H1 (cell line): Measurements from ENCODE around the gene EZH2. TPM values are rescaled to one million over a fixed set of nuclear protein-coding genes. Genes with fewer than 3 reads are reported as not detected.

Experiments used
- CTCF ChIA-PET: fragments of 300-600 bp; sonication (Branson Sonifier 250); formaldehyde crosslinking; loops from one replicate; lab custom pipeline; 2021; ENCODE audit not compliant: partially characterized antibody; lab: Charles Lee
- POLR2A ChIA-PET: fragments of 300-600 bp; sonication (Branson Sonifier 250); formaldehyde crosslinking; loops from one replicate; lab custom pipeline; 2021; ENCODE audit warnings: inconsistent platforms; ENCODE audit not compliant: partially characterized antibody; lab: Charles Lee
- DNase-seq, 2 experiments: peaks; one replicate each; pipeline versions ENCODE4 v3.0.0 to v3.0.0-alpha.2; 2010 to 2022; ENCODE audit warnings: low spot score in 2 of 2, low read depth in 1 of 2, mixed read lengths in 1 of 2
- FAIRE-seq: peaks from 2 replicates; lab custom pipeline; 2011; peaks lifted over from hg19 to GRCh38; lab: Jason Lieb, UNC
- H2AFZ ChIP-seq: 2 replicates; pipeline ENCODE4 v1.8.1; 2012; ENCODE audit warnings: low read length, inconsistent platforms
- H2AK5ac ChIP-seq: 2 replicates; pipeline ENCODE4 v1.6.1; 2013; ENCODE audit warnings: low read depth, low read length
- H2BK120ac ChIP-seq: replicated peaks from 2 replicates; pipeline ENCODE3; 2013; ENCODE audit warnings: low read depth, low read length, inconsistent platforms
- H2BK12ac ChIP-seq: 2 replicates; pipeline ENCODE4 v1.6.1; 2013; ENCODE audit warnings: low read depth, low read length
- H2BK15ac ChIP-seq: 2 replicates; pipeline ENCODE4 v1.6.1; 2013; ENCODE audit warnings: low read length
- H2BK20ac ChIP-seq: 2 replicates; pipeline ENCODE4 v1.6.1; 2013; ENCODE audit warnings: low read length
- H2BK5ac ChIP-seq: 2 replicates; pipeline ENCODE4 v1.6.1; 2013; ENCODE audit warnings: low read depth, low read length
- H3K14ac ChIP-seq: 2 replicates; pipeline ENCODE4 v1.6.1; 2013; ENCODE audit warnings: inconsistent platforms; ENCODE audit not compliant: insufficient read length
- H3K18ac ChIP-seq: 2 replicates; pipeline ENCODE4 v1.6.1; 2013; ENCODE audit warnings: low read length; ENCODE audit errors: extremely low read depth
- H3K23ac ChIP-seq: 2 replicates; pipeline ENCODE4 v1.6.1; 2013; ENCODE audit warnings: inconsistent platforms; ENCODE audit not compliant: insufficient read length
- H3K23me2 ChIP-seq: 2 replicates; pipeline ENCODE4 v1.6.1; 2013; ENCODE audit warnings: low read depth, low read length
- H3K27ac ChIP-seq: 2 replicates; pipeline ENCODE4 v1.6.1; 2011; ENCODE audit warnings: low read depth, low read length, inconsistent platforms
- H3K27me3 ChIP-seq, 4 experiments: replicated peaks in 1 of 4; 1 replicate in 1 of 4; 2 replicates in 3 of 4; pipeline versions ENCODE4 v1.6.1 to v1.8.1; 2011 to 2013; ENCODE audit warnings: low read length in 3 of 4, mild to moderate bottlenecking in 3 of 4, inconsistent platforms in 2 of 4, mixed read lengths in 2 of 4, moderate library complexity in 1 of 4; ENCODE audit not compliant: control insufficient read depth in 3 of 4, insufficient read depth in 3 of 4; ENCODE audit errors: extremely low read depth in 1 of 4
- H3K36me3 ChIP-seq, 4 experiments: 2 replicates each; pipeline versions ENCODE4 v1.6.1 to v1.8.1; 2011 to 2013; ENCODE audit warnings: mild to moderate bottlenecking in 4 of 4, low read length in 3 of 4, moderate library complexity in 2 of 4, control low read depth in 1 of 4, inconsistent platforms in 1 of 4; ENCODE audit not compliant: insufficient read depth in 4 of 4, control insufficient read depth in 2 of 4
- H3K4ac ChIP-seq: replicated peaks from 2 replicates; pipeline ENCODE3; 2013; ENCODE audit warnings: low read length, low read depth, mixed read lengths, inconsistent platforms; ENCODE audit not compliant: insufficient read length
- H3K4me1 ChIP-seq, 4 experiments: replicated peaks in 1 of 4; 1 replicate in 1 of 4; 2 replicates in 3 of 4; pipeline versions ENCODE4 v1.6.1 to v1.8.1; 2011 to 2013; ENCODE audit warnings: low read length in 3 of 4, inconsistent platforms in 2 of 4, mixed read lengths in 1 of 4; ENCODE audit not compliant: insufficient read depth in 4 of 4, control insufficient read depth in 3 of 4
- H3K4me2 ChIP-seq, 2 experiments: 2 replicates each; pipeline versions ENCODE4 v1.6.1 to v1.8.1; 2011 to 2013; ENCODE audit warnings: low read depth in 2 of 2, low read length in 2 of 2, control low read depth in 1 of 2, inconsistent platforms in 1 of 2, mild to moderate bottlenecking in 1 of 2; ENCODE audit not compliant: insufficient read depth in 1 of 2
- H3K4me3 ChIP-seq, 4 experiments: fragments of 200-600, 300-600 bp in 1 of 4; sonication (generic), shearing (Covaris generic), sonication (Bioruptor Twin) in 1 of 4; 2 replicates each; pipeline versions ENCODE4 v1.5.1 to v1.8.1; 2011 to 2016; ENCODE audit warnings: low read length in 4 of 4, low read depth in 3 of 4, control low read depth in 2 of 4, inconsistent platforms in 2 of 4, mild to moderate bottlenecking in 2 of 4, mixed read lengths in 1 of 4, moderate library complexity in 1 of 4; ENCODE audit not compliant: insufficient read depth in 2 of 4; ENCODE audit errors: extremely low read depth in 1 of 4
- H3K56ac ChIP-seq: replicated peaks from 2 replicates; pipeline ENCODE3; 2013; ENCODE audit warnings: low read depth, mild to moderate bottlenecking, mixed read lengths, low read length, inconsistent platforms; ENCODE audit not compliant: insufficient read length
- H3K79me1 ChIP-seq: 2 replicates; pipeline ENCODE4 v1.6.1; 2013; ENCODE audit warnings: low read depth, low read length, control low read depth
- H3K79me2 ChIP-seq, 2 experiments: 2 replicates each; pipeline versions ENCODE4 v1.6.1 to v1.8.1; 2012 to 2013; ENCODE audit warnings: low read length in 2 of 2, mild to moderate bottlenecking in 2 of 2, inconsistent platforms in 1 of 2; ENCODE audit not compliant: insufficient read depth in 2 of 2, control insufficient read depth in 1 of 2
- H3K9ac ChIP-seq, 4 experiments: replicated peaks in 1 of 4; 1 replicate in 1 of 4; 2 replicates in 3 of 4; pipeline versions ENCODE4 v1.6.1 to v1.8.1; 2011 to 2013; ENCODE audit warnings: low read depth in 3 of 4, low read length in 3 of 4, control low read depth in 2 of 4, mild to moderate bottlenecking in 2 of 4, moderate library complexity in 2 of 4, inconsistent platforms in 1 of 4; ENCODE audit errors: extremely low read depth in 1 of 4
- H3K9me3 ChIP-seq, 2 experiments: 2 replicates each; pipeline versions ENCODE4 v1.6.1 to v1.8.1; 2012 to 2013; ENCODE audit warnings: mild to moderate bottlenecking in 2 of 2, moderate library complexity in 2 of 2, control low read depth in 1 of 2, inconsistent platforms in 1 of 2, low read depth in 1 of 2, low read length in 1 of 2, mixed read lengths in 1 of 2; ENCODE audit not compliant: insufficient read depth in 2 of 2
- H4K20me1 ChIP-seq, 2 experiments: replicated peaks in 1 of 2; 2 replicates each; pipeline versions ENCODE3 to v1.8.1; 2011 to 2013; ENCODE audit warnings: inconsistent platforms in 2 of 2, low read length in 2 of 2, mild to moderate bottlenecking in 1 of 2; ENCODE audit not compliant: insufficient read depth in 2 of 2, control insufficient read depth in 1 of 2
- H4K5ac ChIP-seq: 2 replicates; pipeline ENCODE4 v1.6.1; 2013; ENCODE audit warnings: low read length, low read depth, mixed read lengths, inconsistent platforms; ENCODE audit not compliant: insufficient read length
- H4K8ac ChIP-seq: 2 replicates; pipeline ENCODE4 v1.8.0; 2013; ENCODE audit warnings: mild to moderate bottlenecking, moderate library complexity, low read length, inconsistent platforms; ENCODE audit not compliant: insufficient read depth; ENCODE audit errors: extremely low read depth
- H4K91ac ChIP-seq: replicated peaks from 2 replicates; pipeline ENCODE3; 2013; ENCODE audit warnings: low read length, mixed read lengths, inconsistent platforms; ENCODE audit not compliant: insufficient read length
- CBX5 ChIP-seq: fragments of 300-800, 300-1000 bp; sonication (generic); IDR thresholded peaks from 2 replicates; pipeline ENCODE4 v1.7.1; 2016; ENCODE audit warnings: antibody characterized with exemption, low read length, low read depth
- HDAC2 ChIP-seq, 2 experiments: fragments of 300-600 bp in 1 of 2; sonication (generic) in 1 of 2; IDR thresholded peaks; 2 replicates each; pipeline ENCODE4 v1.6.1; 2011 to 2012; ENCODE audit warnings: low read depth in 2 of 2, low read length in 2 of 2, mild to moderate bottlenecking in 2 of 2, moderate library complexity in 2 of 2, borderline replicate concordance in 1 of 2, inconsistent platforms in 1 of 2
- MAFK ChIP-seq: IDR thresholded peaks from 2 replicates; pipeline ENCODE4 v1.6.1; 2012; ENCODE audit warnings: low read depth, mild to moderate bottlenecking, improper control_type of control experiment, low read length
- NRF1 ChIP-seq: IDR thresholded peaks from 2 replicates; pipeline ENCODE4 v1.6.1; 2011; ENCODE audit warnings: mild to moderate bottlenecking, low read depth, low read length, improper control_type of control experiment
- YY1 ChIP-seq: IDR thresholded peaks from 2 replicates; pipeline ENCODE4 v1.6.1; 2011; ENCODE audit warnings: low read depth, mild to moderate bottlenecking, low read length
- WGBS, 2 experiments: shearing (Covaris generic) in 1 of 2; methylation state at CpG; one replicate each; pipeline versions ENCODE4 v1.1.6 to v1.1.7; 2013 to 2015; ENCODE audit warnings: low lambda C conversion rate in 2 of 2, mixed read lengths in 2 of 2, inconsistent platforms in 1 of 2, low coverage in 1 of 2, missing lambda C conversion rate in 1 of 2; ENCODE audit not compliant: insufficient replicate concordance in 2 of 2, insufficient coverage in 1 of 2, insufficient read length in 1 of 2; ENCODE audit errors: extremely low coverage in 1 of 2, missing lambda C conversion rate in 1 of 2; 5-methylcytosine and 5-hydroxymethylcytosine counted together
- polyA plus RNA-seq, 7 experiments: library from polyadenylated mRNA; depleted of rRNA in 3 of 7; stranded (reverse) in 5 of 7; unstranded in 2 of 7; fragments of >200 nt in 5 of 7; fragments of 200-250 nt in 2 of 7; gene quantifications; 1 replicate in 5 of 7; 2 replicates in 1 of 7; 4 replicates in 1 of 7; pipeline versions ENCODE4 v1.2.1 to v1.2.3, GENCODE V29; 2011 to 2013; ENCODE audit warnings: missing spikeins in 2 of 7, mixed read lengths in 2 of 7
- total RNA-seq: library from RNA; stranded (reverse); fragmentation: NEBNext Ultra II Directional; extraction: Animal tissue kit (Norgen Biotek cat#: 25700); gene quantifications from 2 replicates; pipeline ENCODE4 v1.2.1, GENCODE V29; 2021
- TF ChIP-seq, protein P1 (sequence below): IDR thresholded peaks from 2 replicates; pipeline ENCODE4 v1.6.1; 2012; ENCODE audit warnings: low read length, inconsistent platforms
- TF ChIP-seq, protein P2 (sequence below): IDR thresholded peaks from 2 replicates; pipeline ENCODE4 v1.6.1; 2011; ENCODE audit warnings: low read length, improper control_type of control experiment

Gene EZH2
- total and polyA plus RNA-seq, 2 of the 8 experiments (the other 6 are each of a cell fraction or from before 2014, with no cell fraction given), result 28.9 to 49.0 TPM

GRCh38 chr7:148789220-148789619 lies 94.9 kb downstream of the EZH2 start:
- Histone ChIP-seq H4K8ac (no peak overlapping the region), H2AK5ac (no peak overlapping the region), H3K23me2 (no peaks in the 10 kb centered on the region), H2BK120ac (no peak overlapping the region), H4K91ac (no peak overlapping the region), H3K4me3 (no peak overlapping the region), H3K27me3 (no peaks in the 10 kb centered on the region), H4K20me1 (peaks cover 3 to 7% of the 10 kb centered on the region in 2 experiments), H2BK12ac (no peak overlapping the region), H3K9me3 (no peaks in the 10 kb centered on the region), H3K79me1 (peaks cover 5% of the 10 kb centered on the region; the same call in 1 of the 2 replicates), H3K4me1 (no peaks in the 10 kb centered on the region; a peak in 1 of 7 replicates), H3K4ac (no peak overlapping the region), H3K27ac (no peak overlapping the region), H4K5ac (no peak overlapping the region), H3K79me2 (no peaks in the 10 kb centered on the region), H3K36me3 (peaks cover 16 to 81% (median 59%) of the 10 kb centered on the region in 4 experiments), H3K14ac (no peak overlapping the region), H2AFZ (no peak overlapping the region), H2BK20ac (no peak overlapping the region), H3K56ac (no peak overlapping the region), H3K4me2 (no peak overlapping the region), H2BK15ac (no peak overlapping the region), H3K23ac (no peak overlapping the region), H2BK5ac (no peak overlapping the region), H3K18ac (no peak overlapping the region), H3K9ac (no peak overlapping the region)
- TF ChIP-seq CBX5 (no peak), YY1 (no peak), MAFK (no peak), NRF1 (no peak), HDAC2 (IDR thresholded peaks at IDR 0.05; ENCODE audit: borderline replicate concordance in 1 of 2, low read depth in 2 of 2, low read length in 2 of 2) (no peak)
- TF ChIP-seq, protein P1, sequence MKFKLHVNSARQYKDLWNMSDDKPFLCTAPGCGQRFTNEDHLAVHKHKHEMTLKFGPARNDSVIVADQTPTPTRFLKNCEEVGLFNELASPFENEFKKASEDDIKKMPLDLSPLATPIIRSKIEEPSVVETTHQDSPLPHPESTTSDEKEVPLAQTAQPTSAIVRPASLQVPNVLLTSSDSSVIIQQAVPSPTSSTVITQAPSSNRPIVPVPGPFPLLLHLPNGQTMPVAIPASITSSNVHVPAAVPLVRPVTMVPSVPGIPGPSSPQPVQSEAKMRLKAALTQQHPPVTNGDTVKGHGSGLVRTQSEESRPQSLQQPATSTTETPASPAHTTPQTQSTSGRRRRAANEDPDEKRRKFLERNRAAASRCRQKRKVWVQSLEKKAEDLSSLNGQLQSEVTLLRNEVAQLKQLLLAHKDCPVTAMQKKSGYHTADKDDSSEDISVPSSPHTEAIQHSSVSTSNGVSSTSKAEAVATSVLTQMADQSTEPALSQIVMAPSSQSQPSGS, result no peak
- TF ChIP-seq, protein P2, sequence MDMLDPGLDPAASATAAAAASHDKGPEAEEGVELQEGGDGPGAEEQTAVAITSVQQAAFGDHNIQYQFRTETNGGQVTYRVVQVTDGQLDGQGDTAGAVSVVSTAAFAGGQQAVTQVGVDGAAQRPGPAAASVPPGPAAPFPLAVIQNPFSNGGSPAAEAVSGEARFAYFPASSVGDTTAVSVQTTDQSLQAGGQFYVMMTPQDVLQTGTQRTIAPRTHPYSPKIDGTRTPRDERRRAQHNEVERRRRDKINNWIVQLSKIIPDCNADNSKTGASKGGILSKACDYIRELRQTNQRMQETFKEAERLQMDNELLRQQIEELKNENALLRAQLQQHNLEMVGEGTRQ, result no peak
- no peak for DNase-seq
- CTCF ChIA-PET, result interaction anchor here (0.6 kb wide), 1 partner anchor 14 kb away, joined by 3 read pairs; no protein-coding TSS in a partner anchor
- no peak for FAIRE-seq
- POLR2A ChIA-PET, result no interaction called here
- 90% methylated on average over 7 of the region's 7 CpGs; no CpG with 5 or more reads in 1 of the 2 experiments for WGBS, 2 experiments
